Right lung (tissue), 5 donors: ENCODE data around the gene TRIM38. TPM values are rescaled to one million over a fixed set of nuclear protein-coding genes. Genes with fewer than 3 reads are reported as not detected.
"Not testable (repeated sequence)": the region's sequence is repeated elsewhere in the genome, so short reads cannot be mapped to it uniquely, and the experiment has no call there.

Experiments
- DNase-seq, 2 donors: peaks; one replicate each; pipeline ENCODE4 v3.0.0-alpha.2; 2013
- polyA plus RNA-seq, 5 donors: library from polyadenylated mRNA; unstranded; fragments of 120-200 nt; gene quantifications; one replicate each; pipeline versions ENCODE4 v1.2.1 to v1.2.3, GENCODE V29; 2013; ENCODE audit warnings: inconsistent platforms in 1 of 5, low replicate concordance in 1 of 5; ENCODE audit not compliant: insufficient read length in 5 of 5, insufficient read depth in 1 of 5

TRIM38 gene
- polyA plus RNA-seq, 5 donors = 10.8 to 16.1 (median 14.5) TPM

- no peak for DNase-seq
Observed at GRCh38 chr6:26000366-26001144, 38.0 kb downstream of the TRIM38 start.

GRCh38 chr6:26003102-26003694, 40.6 kb downstream of the TRIM38 start:
- DNase-seq = peak in 1 of 2 donors; percentile 46

- no peak for DNase-seq
Observed at GRCh38 chr6:26006086-26006939, 43.7 kb downstream of the TRIM38 start.

- not testable (repeated sequence) for DNase-seq
Observed at GRCh38 chr6:26006940-26007305, 44.3 kb downstream of the TRIM38 start.

- no peak for DNase-seq
Observed at GRCh38 chr6:26008470-26008869, 45.9 kb downstream of the TRIM38 start.

GRCh38 chr6:26009817-26010216, 47.2 kb downstream of the TRIM38 start:
- DNase-seq = no peak

- no peak for DNase-seq
Observed at GRCh38 chr6:26012061-26012460, 49.5 kb downstream of the TRIM38 start.

GRCh38 chr6:26014386-26014785, 51.8 kb downstream of the TRIM38 start:
- not testable (repeated sequence) for DNase-seq

GRCh38 chr6:26016245-26016962, 53.8 kb downstream of the TRIM38 start:
- peak; percentile 76 to 80 for DNase-seq

- no peak for DNase-seq
Observed at GRCh38 chr6:26016963-26017631, 54.5 kb downstream of the TRIM38 start.

GRCh38 chr6:26017632-26017966, 55.0 kb downstream of the TRIM38 start:
- peak; percentile 88 to 90 for DNase-seq

GRCh38 chr6:26019261-26019830, 56.7 kb downstream of the TRIM38 start:
- no peak for DNase-seq

GRCh38 chr6:26019967-26020328, 57.3 kb downstream of the TRIM38 start:
- DNase-seq = no peak

- DNase-seq = peak; percentile 90 to 94
Observed at GRCh38 chr6:26020329-26021000, 57.9 kb downstream of the TRIM38 start.

- no peak for DNase-seq
Observed at GRCh38 chr6:26021001-26021349, 58.4 kb downstream of the TRIM38 start.

GRCh38 chr6:26021350-26022131, 58.9 kb downstream of the TRIM38 start:
- peak; percentile 92 to 95 for DNase-seq

GRCh38 chr6:26022132-26022472, 59.5 kb downstream of the TRIM38 start:
- DNase-seq = peak; percentile 86 to 90

GRCh38 chr6:26022737-26023136, 60.1 kb downstream of the TRIM38 start:
- no peak for DNase-seq

GRCh38 chr6:26024651-26025046, 62.0 kb downstream of the TRIM38 start:
- no peak for DNase-seq
